ENCODE measurements around the gene EFNA4.

DNA sequence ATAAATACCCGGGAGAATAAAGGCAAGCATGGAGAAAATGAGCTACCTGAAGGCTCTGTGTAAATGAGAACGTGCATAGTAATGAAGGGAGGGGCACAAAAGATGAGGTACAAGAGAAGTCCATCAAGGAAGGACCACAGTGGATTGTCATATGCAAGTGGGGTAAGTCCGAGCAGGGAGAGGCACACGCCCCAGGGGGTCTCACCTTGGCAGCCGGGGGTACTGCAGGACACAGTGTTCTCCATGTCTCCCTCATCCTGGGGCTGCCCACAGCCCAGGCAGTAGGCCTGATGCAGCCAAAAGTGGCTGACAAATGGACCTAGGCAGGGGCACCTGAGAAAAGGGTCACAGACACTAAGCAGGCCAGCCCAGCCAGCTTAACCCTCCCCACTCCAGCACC lies 39.9 kb upstream of the EFNA4 start:
- no peak for TF ChIP-seq POLR2A (IDR thresholded peaks at IDR 0.05)
- TF ChIP-seq, protein P1, sequence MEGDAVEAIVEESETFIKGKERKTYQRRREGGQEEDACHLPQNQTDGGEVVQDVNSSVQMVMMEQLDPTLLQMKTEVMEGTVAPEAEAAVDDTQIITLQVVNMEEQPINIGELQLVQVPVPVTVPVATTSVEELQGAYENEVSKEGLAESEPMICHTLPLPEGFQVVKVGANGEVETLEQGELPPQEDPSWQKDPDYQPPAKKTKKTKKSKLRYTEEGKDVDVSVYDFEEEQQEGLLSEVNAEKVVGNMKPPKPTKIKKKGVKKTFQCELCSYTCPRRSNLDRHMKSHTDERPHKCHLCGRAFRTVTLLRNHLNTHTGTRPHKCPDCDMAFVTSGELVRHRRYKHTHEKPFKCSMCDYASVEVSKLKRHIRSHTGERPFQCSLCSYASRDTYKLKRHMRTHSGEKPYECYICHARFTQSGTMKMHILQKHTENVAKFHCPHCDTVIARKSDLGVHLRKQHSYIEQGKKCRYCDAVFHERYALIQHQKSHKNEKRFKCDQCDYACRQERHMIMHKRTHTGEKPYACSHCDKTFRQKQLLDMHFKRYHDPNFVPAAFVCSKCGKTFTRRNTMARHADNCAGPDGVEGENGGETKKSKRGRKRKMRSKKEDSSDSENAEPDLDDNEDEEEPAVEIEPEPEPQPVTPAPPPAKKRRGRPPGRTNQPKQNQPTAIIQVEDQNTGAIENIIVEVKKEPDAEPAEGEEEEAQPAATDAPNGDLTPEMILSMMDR (IDR thresholded peaks at IDR 0.05), result no peak

Measured in testis (tissue), 2 donors.